H9 (cell line): Measurements from ENCODE around the gene SENP7. TPM values are rescaled to one million over a fixed set of nuclear protein-coding genes. Genes with fewer than 3 reads are reported as not detected.

Experiments used
- DNase-seq: peaks from one replicate; pipeline ENCODE4 v3.0.0-alpha.2; 2017
- H2AFZ ChIP-seq: one replicate; pipeline ENCODE4 v1.6.1; 2013; ENCODE audit warnings: mild to moderate bottlenecking, low read length, control low read depth, moderate library complexity
- H2AK5ac ChIP-seq: 2 replicates; pipeline ENCODE4 v1.6.1; 2013; ENCODE audit warnings: low read length, control low read depth, mixed read lengths; ENCODE audit not compliant: insufficient read length
- H2BK120ac ChIP-seq: one replicate; pipeline ENCODE4 v1.6.1; 2013; ENCODE audit warnings: low read depth, mild to moderate bottlenecking, low read length, control low read depth, inconsistent platforms; ENCODE audit not compliant: poor library complexity, severe bottlenecking
- H2BK12ac ChIP-seq: 2 replicates; pipeline ENCODE4 v1.6.1; 2013; ENCODE audit warnings: low read length, control low read depth, mixed read lengths, low read depth; ENCODE audit not compliant: insufficient read length
- H2BK15ac ChIP-seq: 2 replicates; pipeline ENCODE4 v1.6.1; 2013; ENCODE audit warnings: low read depth, low read length, control low read depth
- H2BK20ac ChIP-seq: one replicate; pipeline ENCODE4 v1.6.1; 2013; ENCODE audit warnings: low read depth, mild to moderate bottlenecking, low read length, control low read depth, inconsistent platforms; ENCODE audit not compliant: poor library complexity, severe bottlenecking
- H2BK5ac ChIP-seq: 2 replicates; pipeline ENCODE4 v1.6.1; 2013; ENCODE audit warnings: low read length, control low read depth, mixed read lengths; ENCODE audit not compliant: insufficient read length
- H3K14ac ChIP-seq: 2 replicates; pipeline ENCODE4 v1.6.1; 2013; ENCODE audit warnings: low read length, control low read depth; ENCODE audit not compliant: insufficient read depth
- H3K18ac ChIP-seq: 2 replicates; pipeline ENCODE4 v1.6.1; 2013; ENCODE audit warnings: low read depth, mild to moderate bottlenecking, mixed read lengths, low read length, control low read depth; ENCODE audit not compliant: insufficient read length
- H3K23ac ChIP-seq: 2 replicates; pipeline ENCODE4 v1.6.1; 2013; ENCODE audit warnings: low read length, control low read depth, mixed read lengths, low read depth; ENCODE audit not compliant: insufficient read length
- H3K23me2 ChIP-seq: 2 replicates; pipeline ENCODE4 v1.6.1; 2013; ENCODE audit warnings: low read depth, mild to moderate bottlenecking, mixed read lengths, low read length, control low read depth; ENCODE audit not compliant: insufficient read length, poor library complexity, severe bottlenecking
- H3K27ac ChIP-seq: 2 replicates; pipeline ENCODE4 v1.5.1; 2013; ENCODE audit warnings: low read length, control low read depth, mixed read lengths, low read depth; ENCODE audit not compliant: insufficient read length
- H3K27me3 ChIP-seq: 2 replicates; pipeline ENCODE4 v1.6.1; 2013; ENCODE audit warnings: low read length, control low read depth, inconsistent platforms; ENCODE audit not compliant: insufficient read depth
- H3K4ac ChIP-seq: 2 replicates; pipeline ENCODE4 v1.6.1; 2013; ENCODE audit warnings: low read depth, mild to moderate bottlenecking, control low read depth, inconsistent platforms, low read length, moderate library complexity
- H3K4me1 ChIP-seq: 2 replicates; pipeline ENCODE4 v1.6.1; 2013; ENCODE audit warnings: low read length, control low read depth, inconsistent platforms; ENCODE audit not compliant: insufficient read depth
- H3K4me2 ChIP-seq: 2 replicates; pipeline ENCODE4 v1.6.1; 2013; ENCODE audit warnings: low read length, control low read depth, mixed read lengths; ENCODE audit not compliant: insufficient read length, insufficient read depth
- H3K56ac ChIP-seq: 2 replicates; pipeline ENCODE4 v1.6.1; 2013; ENCODE audit warnings: low read depth, mild to moderate bottlenecking, mixed read lengths, low read length, control low read depth; ENCODE audit not compliant: insufficient read length
- H3K79me1 ChIP-seq: 2 replicates; pipeline ENCODE4 v1.6.1; 2013; ENCODE audit warnings: low read depth, mild to moderate bottlenecking, moderate library complexity, low read length, control low read depth, inconsistent platforms; ENCODE audit not compliant: insufficient read depth, poor library complexity, severe bottlenecking
- H3K79me2 ChIP-seq: 2 replicates; pipeline ENCODE4 v1.6.1; 2013; ENCODE audit warnings: low read length, control low read depth, inconsistent platforms; ENCODE audit not compliant: insufficient read depth
- H3K9ac ChIP-seq: 2 replicates; pipeline ENCODE4 v1.6.1; 2013; ENCODE audit warnings: low read length, control low read depth, mixed read lengths; ENCODE audit not compliant: insufficient read length; ENCODE audit errors: extremely low read depth
- H3K9me3 ChIP-seq: one replicate; pipeline ENCODE4 v1.6.1; 2013; ENCODE audit warnings: low read depth, low read length, inconsistent platforms; ENCODE audit not compliant: control insufficient read depth
- H3T11ph ChIP-seq: one replicate; pipeline ENCODE4 v1.6.1; 2013; ENCODE audit warnings: mild to moderate bottlenecking, low read length, control low read depth, inconsistent platforms
- H4K20me1 ChIP-seq: one replicate; pipeline ENCODE4 v1.6.1; 2013; ENCODE audit not compliant: control insufficient read depth, insufficient read length, insufficient read depth
- H4K5ac ChIP-seq: 2 replicates; pipeline ENCODE4 v1.6.1; 2013; ENCODE audit warnings: low read depth, mild to moderate bottlenecking, mixed read lengths, low read length, control low read depth; ENCODE audit not compliant: insufficient read length
- H4K8ac ChIP-seq: replicated peaks from 2 replicates; pipeline ENCODE4 v1.6.1; 2013; ENCODE audit warnings: low read length, control low read depth, mixed read lengths, low read depth; ENCODE audit not compliant: insufficient read length
- H4K91ac ChIP-seq: 2 replicates; pipeline ENCODE4 v1.6.1; 2013; ENCODE audit warnings: low read depth, mild to moderate bottlenecking, moderate library complexity, mixed read lengths, low read length, control low read depth; ENCODE audit not compliant: insufficient read length
- H3K27ac Mint-ChIP-seq, 3 experiments: 2 replicates in 2 of 3; 3 replicates in 1 of 3; pipeline ENCODE4 v1.8.0; 2020 to 2021; ENCODE audit warnings: mixed read lengths in 3 of 3, mild to moderate bottlenecking in 1 of 3, moderate library complexity in 1 of 3
- H3K27me3 Mint-ChIP-seq: 2 replicates; pipeline ENCODE4 v1.8.0; 2021; ENCODE audit warnings: low read depth, mild to moderate bottlenecking, moderate library complexity, mixed read lengths
- H3K36me3 Mint-ChIP-seq, 3 experiments: 2 replicates in 2 of 3; 3 replicates in 1 of 3; pipeline ENCODE4 v1.8.0; 2020 to 2021; ENCODE audit warnings: low read depth in 3 of 3, mixed read lengths in 3 of 3; ENCODE audit not compliant: insufficient read depth in 1 of 3
- H3K4me1 Mint-ChIP-seq, 2 experiments: 2 replicates each; pipeline ENCODE4 v1.8.0; 2020; ENCODE audit warnings: mixed read lengths in 2 of 2
- H3K4me3 Mint-ChIP-seq, 2 experiments: 2 replicates in 1 of 2; 3 replicates in 1 of 2; pipeline ENCODE4 v1.8.0; 2020 to 2021; ENCODE audit warnings: mild to moderate bottlenecking in 2 of 2, mixed read lengths in 2 of 2, moderate library complexity in 1 of 2
- H3K9me3 Mint-ChIP-seq, 2 experiments: 2 replicates in 1 of 2; 3 replicates in 1 of 2; pipeline ENCODE4 v1.8.0; 2020; ENCODE audit warnings: mild to moderate bottlenecking in 2 of 2, mixed read lengths in 2 of 2, moderate library complexity in 1 of 2
- CTCF ChIP-seq: fragments of 200-600 bp; sonication (generic); conservative IDR thresholded peaks from 3 replicates; pipeline ENCODE4 v1.8.0; 2021; ENCODE audit warnings: antibody characterized with exemption, mild to moderate bottlenecking
- WGBS: extraction: QIAGEN DNeasy Blood & Tissue Kit; methylation state at CpG from one replicate; pipeline ENCODE4 v1.1.7; 2013; ENCODE audit warnings: missing lambda C conversion rate, low lambda C conversion rate, mixed read lengths; ENCODE audit not compliant: insufficient read length; ENCODE audit errors: extremely low coverage; 5-methylcytosine and 5-hydroxymethylcytosine counted together
- total RNA-seq: library from RNA; stranded (reverse); gene quantifications from 2 replicates; pipeline ENCODE4 v1.2.1, GENCODE V29; 2021

Gene SENP7
- total RNA-seq, 1 experiment from 2014 or later: 8.4 TPM

GRCh38 chr3:101281521-101282030 lies 231.4 kb downstream of the SENP7 start:
- no peaks in the 10 kb centered on the region for H3K9me3 Mint-ChIP-seq
- no peak overlapping the region for H4K5ac ChIP-seq
- no peak overlapping the region for H2AFZ ChIP-seq
- H3K56ac ChIP-seq: no peak overlapping the region
- no CpG with 5 or more reads among the region's 3 CpGs for WGBS
- no peak overlapping the region for H3K18ac ChIP-seq
- H3T11ph ChIP-seq: no peak overlapping the region
- H3K14ac ChIP-seq: no peak overlapping the region
- H3K79me1 ChIP-seq: no peaks in the 10 kb centered on the region
- H3K36me3 Mint-ChIP-seq: no peaks in the 10 kb centered on the region
- TF ChIP-seq CTCF: no peak
- no peaks in the 10 kb centered on the region for H3K27me3 ChIP-seq
- no peak overlapping the region for H2BK5ac ChIP-seq
- H3K9me3 ChIP-seq: no peaks in the 10 kb centered on the region
- no peak overlapping the region for H3K23ac ChIP-seq
- H2AK5ac ChIP-seq: no peak overlapping the region
- H4K91ac ChIP-seq: no peak overlapping the region
- no peak overlapping the region for H4K8ac ChIP-seq
- no peaks in the 10 kb centered on the region for H4K20me1 ChIP-seq
- H3K4me1 Mint-ChIP-seq: peaks cover 15 to 21% of the 10 kb centered on the region in 2 experiments
- H3K27ac Mint-ChIP-seq: no peak overlapping the region
- no peak overlapping the region for H3K4me3 Mint-ChIP-seq
- no peaks in the 10 kb centered on the region for H3K23me2 ChIP-seq
- no peak overlapping the region for H3K4me2 ChIP-seq
- H3K79me2 ChIP-seq: no peaks in the 10 kb centered on the region
- no peak overlapping the region for H2BK12ac ChIP-seq
- no peak overlapping the region for H3K9ac ChIP-seq
- no peaks in the 10 kb centered on the region; the same call in 1 of the 2 replicates for H3K4me1 ChIP-seq
- H3K27me3 Mint-ChIP-seq: peaks cover 11% of the 10 kb centered on the region
- no peak for DNase-seq
- H2BK120ac ChIP-seq: no peak overlapping the region
- H2BK20ac ChIP-seq: no peak overlapping the region
- H2BK15ac ChIP-seq: no peak overlapping the region
- no peak overlapping the region for H3K4ac ChIP-seq
- no peak overlapping the region for H3K27ac ChIP-seq
